ENCODE measurements around the gene SARDH. TPM values are rescaled to one million over a fixed set of nuclear protein-coding genes. Genes with fewer than 3 reads are reported as not detected.

Gene SARDH
- polyA plus RNA-seq, 1 donor (not counting 4 experiments of a cell fraction or from before 2014, with no cell fraction given) = 0.03 TPM

DNA sequence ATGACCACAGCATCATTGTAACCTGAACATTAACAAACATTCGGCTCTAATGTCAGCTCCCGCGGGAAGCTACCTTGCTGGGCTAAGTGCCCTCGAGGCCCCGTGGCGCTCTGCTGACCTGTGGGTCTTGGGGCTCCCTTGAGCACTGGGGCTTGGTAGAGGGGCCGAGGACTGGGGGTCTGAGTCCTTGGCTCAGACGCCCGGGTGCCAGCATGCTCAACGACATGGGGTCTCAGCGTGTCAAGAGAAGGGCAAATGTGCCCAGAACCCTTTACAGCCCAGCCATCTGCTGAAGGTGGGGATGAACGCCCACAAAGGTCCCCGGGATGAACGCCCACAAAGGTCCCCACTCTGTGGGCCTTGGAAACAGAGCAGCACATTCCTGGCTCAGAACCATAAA is 39.7 kb upstream of the SARDH start:
- peaks cover 40 to 65% of the 10 kb centered on the region in 2 experiments for H3K36me3 ChIP-seq (ENCODE audit: control insufficient read depth in 2 of 2, extremely low read depth in 1 of 2, insufficient read depth in 2 of 2, low read length in 2 of 2)

DNA sequence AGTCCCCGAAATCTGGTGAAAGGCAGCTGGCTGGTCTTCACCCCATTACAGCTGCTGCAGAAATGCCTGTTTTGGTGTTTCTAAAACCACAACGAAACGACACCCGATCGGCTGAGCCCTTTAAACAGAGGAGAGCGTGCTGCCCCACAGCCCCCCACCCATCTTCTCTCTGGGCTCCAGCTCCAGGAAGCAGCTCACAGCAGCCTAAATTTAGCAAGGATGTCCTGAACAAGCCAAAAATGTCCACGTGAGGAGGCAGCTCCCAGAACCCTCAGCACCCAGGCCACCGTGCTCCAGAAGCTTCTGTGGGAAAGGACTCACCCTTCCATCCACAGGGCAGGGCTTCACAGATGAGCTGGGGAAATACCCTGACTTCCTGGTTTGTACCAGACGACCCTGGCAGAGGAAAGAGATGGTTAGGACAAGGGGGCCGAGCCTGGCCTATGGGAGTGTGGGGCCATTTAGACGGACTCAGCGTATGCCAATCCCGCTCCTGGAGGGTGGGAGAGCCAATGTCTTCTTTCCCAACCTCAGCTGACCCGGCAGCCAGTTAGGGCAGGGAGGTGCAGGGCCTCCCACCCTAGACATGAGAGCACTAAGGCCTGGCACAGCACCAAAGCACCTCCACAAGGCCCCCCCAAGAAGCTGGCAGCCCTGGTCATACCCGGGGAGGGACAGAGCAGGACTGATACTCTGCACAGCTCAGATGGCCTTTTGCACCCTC is 39.1 kb upstream of the SARDH start:
- Histone ChIP-seq H3K9me3 (ENCODE audit: control insufficient read depth, low read depth, low read length) (no peaks in the 10 kb centered on the region), H4K20me1 (ENCODE audit: control insufficient read depth, extremely low read depth, insufficient read depth, low read length) (no peaks in the 10 kb centered on the region), H3K4me3 (ENCODE audit: control insufficient read depth in 2 of 3, extremely low read depth in 1 of 3, insufficient read depth in 2 of 3, low read depth in 1 of 3, low read length in 3 of 3) (no peak overlapping the region), H3K9me1 (ENCODE audit: control insufficient read depth, extremely low read depth, insufficient read depth, low read length) (no peaks in the 10 kb centered on the region), H3K4me2 (ENCODE audit: control insufficient read depth, extremely low read depth, insufficient read depth, low read depth, low read length) (no peak overlapping the region), H3K27me3 (ENCODE audit: control insufficient read depth, extremely low read depth, insufficient read depth, low read length) (no peaks in the 10 kb centered on the region), H3K9ac (ENCODE audit: control insufficient read depth, extremely low read depth, insufficient read depth, low read length) (no peak overlapping the region), H3K4me1 (ENCODE audit: control insufficient read depth, extremely low read depth, insufficient read depth, low read length) (no peaks in the 10 kb centered on the region), H3K36me3 (ENCODE audit: control insufficient read depth in 2 of 2, extremely low read depth in 1 of 2, insufficient read depth in 2 of 2, low read length in 2 of 2) (peaks cover 38 to 60% of the 10 kb centered on the region in 2 experiments), H3K27ac (ENCODE audit: control insufficient read depth, insufficient read depth, low read length) (no peak overlapping the region), H3K79me2 (ENCODE audit: control insufficient read depth, insufficient read depth, low read length) (no peaks in the 10 kb centered on the region), H2AFZ (ENCODE audit: control insufficient read depth, low read length) (no peak overlapping the region)
- FAIRE-seq = no peak
- dilution Hi-C loops (cut with MboI; ENCODE audit: extremely low pct_ligation_motif_present, low sequenced_read_pairs) = no loop called here
- no peak for DNase-seq (ENCODE audit: low read depth, low spot score)
- TF ChIP-seq EZH2 (IDR thresholded peaks at IDR 0.05; ENCODE audit: low read length) = no peak

More for the DNA sequence above, 39.7 kb upstream of the SARDH start:
- FAIRE-seq (no peak), DNase-seq (ENCODE audit: low read depth, low spot score) (no peak)
- Histone ChIP-seq H3K4me2 (ENCODE audit: control insufficient read depth, extremely low read depth, insufficient read depth, low read depth, low read length) (no peak overlapping the region), H3K27ac (ENCODE audit: control insufficient read depth, insufficient read depth, low read length) (no peak overlapping the region), H4K20me1 (ENCODE audit: control insufficient read depth, extremely low read depth, insufficient read depth, low read length) (no peaks in the 10 kb centered on the region), H3K79me2 (ENCODE audit: control insufficient read depth, insufficient read depth, low read length) (no peaks in the 10 kb centered on the region), H3K9me3 (ENCODE audit: control insufficient read depth, low read depth, low read length) (no peaks in the 10 kb centered on the region), H3K4me1 (ENCODE audit: control insufficient read depth, extremely low read depth, insufficient read depth, low read length) (no peaks in the 10 kb centered on the region), H2AFZ (ENCODE audit: control insufficient read depth, low read length) (no peak overlapping the region), H3K9me1 (ENCODE audit: control insufficient read depth, extremely low read depth, insufficient read depth, low read length) (no peaks in the 10 kb centered on the region), H3K9ac (ENCODE audit: control insufficient read depth, extremely low read depth, insufficient read depth, low read length) (no peak overlapping the region), H3K4me3 (ENCODE audit: control insufficient read depth in 2 of 3, extremely low read depth in 1 of 3, insufficient read depth in 2 of 3, low read depth in 1 of 3, low read length in 3 of 3) (no peak overlapping the region), H3K27me3 (ENCODE audit: control insufficient read depth, extremely low read depth, insufficient read depth, low read length) (no peaks in the 10 kb centered on the region)
- dilution Hi-C loops (cut with MboI; ENCODE audit: extremely low pct_ligation_motif_present, low sequenced_read_pairs) = no loop called here
- TF ChIP-seq, protein P1, sequence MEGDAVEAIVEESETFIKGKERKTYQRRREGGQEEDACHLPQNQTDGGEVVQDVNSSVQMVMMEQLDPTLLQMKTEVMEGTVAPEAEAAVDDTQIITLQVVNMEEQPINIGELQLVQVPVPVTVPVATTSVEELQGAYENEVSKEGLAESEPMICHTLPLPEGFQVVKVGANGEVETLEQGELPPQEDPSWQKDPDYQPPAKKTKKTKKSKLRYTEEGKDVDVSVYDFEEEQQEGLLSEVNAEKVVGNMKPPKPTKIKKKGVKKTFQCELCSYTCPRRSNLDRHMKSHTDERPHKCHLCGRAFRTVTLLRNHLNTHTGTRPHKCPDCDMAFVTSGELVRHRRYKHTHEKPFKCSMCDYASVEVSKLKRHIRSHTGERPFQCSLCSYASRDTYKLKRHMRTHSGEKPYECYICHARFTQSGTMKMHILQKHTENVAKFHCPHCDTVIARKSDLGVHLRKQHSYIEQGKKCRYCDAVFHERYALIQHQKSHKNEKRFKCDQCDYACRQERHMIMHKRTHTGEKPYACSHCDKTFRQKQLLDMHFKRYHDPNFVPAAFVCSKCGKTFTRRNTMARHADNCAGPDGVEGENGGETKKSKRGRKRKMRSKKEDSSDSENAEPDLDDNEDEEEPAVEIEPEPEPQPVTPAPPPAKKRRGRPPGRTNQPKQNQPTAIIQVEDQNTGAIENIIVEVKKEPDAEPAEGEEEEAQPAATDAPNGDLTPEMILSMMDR (optimal IDR thresholded peaks at IDR 0.05 in 1 of 3, IDR thresholded peaks at IDR 0.05 in 1 of 3, conservative IDR thresholded peaks at IDR 0.05 in 1 of 3; ENCODE audit: extremely low read depth in 1 of 3, insufficient read depth in 2 of 3, low read length in 3 of 3) = no peak
- no peak for TF ChIP-seq EZH2 (IDR thresholded peaks at IDR 0.05; ENCODE audit: low read length)

All from keratinocyte (primary cell).